HEK293T (cell line): ENCODE measurements around the gene TMEM91.
"Not testable (repeated sequence)": the region's sequence is repeated elsewhere in the genome, so short reads cannot be mapped to it uniquely, and the experiment has no call there.

Source experiments
- CTCF ChIA-PET: fragments of 350-600 bp; formaldehyde crosslinking; extraction: SDS; loops from one replicate; lab custom pipeline; 2021; ENCODE audit warnings: antibody characterized with exemption, inconsistent platforms; lab: Yijun Ruan, JAX
- POLR2A ChIA-PET: fragments of 350-600 bp; formaldehyde crosslinking; extraction: SDS; loops from one replicate; lab custom pipeline; 2020; ENCODE audit warnings: antibody characterized with exemption, inconsistent platforms; lab: Yijun Ruan, JAX
- DNase-seq: peaks from one replicate; pipeline ENCODE4 v3.0.0; 2012; ENCODE audit warnings: mixed read lengths; ENCODE audit errors: extremely low spot score
- ARNT ChIP-seq: fragments of 450-650 bp; IDR thresholded peaks from 2 replicates; pipeline ENCODE4 v1.6.1; 2017; ENCODE audit warnings: mild to moderate bottlenecking
- BHLHE40 ChIP-seq: fragments of 450-650 bp; IDR thresholded peaks from 2 replicates; pipeline ENCODE4 v1.6.1; 2016; ENCODE audit warnings: mild to moderate bottlenecking, moderate library complexity, borderline replicate concordance
- CTBP1 ChIP-seq: fragments of 450-650 bp; IDR thresholded peaks from 2 replicates; pipeline ENCODE4 v1.6.1; 2016; ENCODE audit warnings: borderline replicate concordance
- ELF4 ChIP-seq: fragments of 450-650 bp; IDR thresholded peaks from 2 replicates; pipeline ENCODE4 v1.6.1; 2017; ENCODE audit warnings: antibody characterized with exemption
- FOXA1 ChIP-seq: fragments of 450-650 bp; IDR thresholded peaks from 2 replicates; pipeline ENCODE4 v1.6.1; 2016; ENCODE audit warnings: mild to moderate bottlenecking
- FOXK2 ChIP-seq: fragments of 450-650 bp; IDR thresholded peaks from 2 replicates; pipeline ENCODE4 v1.6.1; 2016; ENCODE audit warnings: mild to moderate bottlenecking
- FOXM1 ChIP-seq: fragments of 450-650 bp; IDR thresholded peaks from 2 replicates; pipeline ENCODE4 v1.6.1; 2017; ENCODE audit warnings: mild to moderate bottlenecking, borderline replicate concordance
- HDGF ChIP-seq: fragments of 450-650 bp; IDR thresholded peaks from 2 replicates; pipeline ENCODE4 v1.6.1; 2017; ENCODE audit warnings: antibody characterized with exemption, borderline replicate concordance
- L3MBTL2 ChIP-seq: fragments of 450-650 bp; conservative IDR thresholded peaks from 2 replicates; pipeline ENCODE4 v1.6.1; 2016; ENCODE audit warnings: mild to moderate bottlenecking
- LEF1 ChIP-seq: fragments of 450-650 bp; IDR thresholded peaks from 2 replicates; pipeline ENCODE4 v1.6.1; 2017; ENCODE audit warnings: mild to moderate bottlenecking, borderline replicate concordance
- NFRKB ChIP-seq: fragments of 450-650 bp; IDR thresholded peaks from 2 replicates; pipeline ENCODE4 v1.6.1; 2016; ENCODE audit warnings: mild to moderate bottlenecking, moderate library complexity
- PKNOX1 ChIP-seq: fragments of 450-650 bp; IDR thresholded peaks from 2 replicates; pipeline ENCODE4 v1.6.1; 2016
- SP1 ChIP-seq: fragments of 450-650 bp; IDR thresholded peaks from 2 replicates; pipeline ENCODE4 v1.6.1; 2017
- SUZ12 ChIP-seq: fragments of 450-650 bp; IDR thresholded peaks from 2 replicates; pipeline ENCODE4 v1.6.1; 2016; ENCODE audit warnings: mild to moderate bottlenecking
- TARDBP ChIP-seq: fragments of 450-650 bp; IDR thresholded peaks from 2 replicates; pipeline ENCODE4 v1.6.1; 2016
- ZNF384 ChIP-seq: fragments of 450-650 bp; IDR thresholded peaks from 2 replicates; pipeline ENCODE4 v1.6.1; 2016

TMEM91 gene

GRCh38 chr19:41335467-41335866 is 40.9 kb upstream of the TMEM91 start:
- ChIA-PET CTCF (no interaction called here), POLR2A (interaction anchor here (0.5 to 2.1 kb wide), 3 partner anchors 8 to 17 kb away, joined by 3 to 5 read pairs (median 4); no protein-coding TSS in a partner anchor)
- DNase-seq, result no peak
- TF ChIP-seq FOXA1, result no peak
- TF ChIP-seq CTBP1, result no peak
- no peak for TF ChIP-seq TARDBP
- TF ChIP-seq FOXK2, result no peak
- no peak for TF ChIP-seq FOXM1
- TF ChIP-seq L3MBTL2, result no peak
- no peak for TF ChIP-seq ARNT

- CTCF ChIA-PET, result no interaction called here
Observed at GRCh38 chr19:41339936-41340335, 36.4 kb upstream of the TMEM91 start.

DNA sequence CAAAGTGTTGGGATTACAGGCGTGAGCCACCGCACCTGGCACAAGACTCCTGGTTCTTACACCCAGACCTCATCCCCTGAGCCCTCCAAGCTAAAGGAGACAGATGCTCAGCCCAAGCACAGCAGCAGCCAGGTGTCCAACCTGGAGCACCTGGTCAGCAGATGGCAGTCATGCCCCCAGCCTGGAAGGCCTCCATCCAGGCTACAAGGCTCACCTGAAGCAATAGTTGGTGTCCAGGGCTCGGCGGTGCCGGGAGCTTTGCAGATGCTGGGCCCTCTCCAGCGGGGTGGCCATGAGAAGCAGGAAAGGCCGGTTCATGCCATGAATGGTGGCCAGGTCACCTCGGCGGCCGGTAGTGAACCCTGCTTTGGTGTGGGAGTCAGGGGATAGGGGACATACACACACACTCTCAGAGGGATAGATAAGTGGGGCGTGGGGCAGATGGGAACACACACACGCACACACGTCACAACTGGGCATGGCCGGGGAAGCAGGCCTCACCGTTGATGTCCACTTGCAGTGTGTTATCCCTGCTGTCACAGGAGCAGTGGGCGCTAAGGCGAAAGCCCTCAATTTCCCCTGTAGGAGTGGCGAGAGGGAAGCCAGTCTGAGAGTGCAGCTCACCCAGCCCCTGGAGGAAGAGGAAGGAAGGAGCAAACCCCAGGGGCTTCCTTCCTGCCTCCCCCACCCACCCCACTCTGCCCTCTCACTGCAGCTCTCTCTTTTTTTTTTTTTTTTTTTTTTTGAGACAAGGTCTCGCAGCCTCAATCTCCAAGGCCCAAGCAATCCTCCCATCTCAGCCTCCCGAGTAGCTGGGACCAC is 34.5 kb upstream of the TMEM91 start:
- ChIA-PET CTCF (no interaction called here), POLR2A (no interaction called here)
- no peak for TF ChIP-seq FOXA1
- TF ChIP-seq SUZ12, result no peak
- no peak for TF ChIP-seq FOXK2
- TF ChIP-seq L3MBTL2, result no peak
- no peak for TF ChIP-seq NFRKB
- TF ChIP-seq HDGF, result no peak
- TF ChIP-seq SP1, result no peak
- no peak for TF ChIP-seq ZNF384
- TF ChIP-seq ELF4, result no peak
- TF ChIP-seq ARNT, result no peak
- TF ChIP-seq FOXM1, result no peak
- TF ChIP-seq BHLHE40, result no peak
- DNase-seq, result no peak

More at GRCh38 chr19:41339936-41340335, 36.4 kb upstream of the TMEM91 start:
- POLR2A ChIA-PET, result no interaction called here
- no peak for DNase-seq
- TF ChIP-seq BHLHE40, result no peak
- no peak for TF ChIP-seq FOXA1

DNA sequence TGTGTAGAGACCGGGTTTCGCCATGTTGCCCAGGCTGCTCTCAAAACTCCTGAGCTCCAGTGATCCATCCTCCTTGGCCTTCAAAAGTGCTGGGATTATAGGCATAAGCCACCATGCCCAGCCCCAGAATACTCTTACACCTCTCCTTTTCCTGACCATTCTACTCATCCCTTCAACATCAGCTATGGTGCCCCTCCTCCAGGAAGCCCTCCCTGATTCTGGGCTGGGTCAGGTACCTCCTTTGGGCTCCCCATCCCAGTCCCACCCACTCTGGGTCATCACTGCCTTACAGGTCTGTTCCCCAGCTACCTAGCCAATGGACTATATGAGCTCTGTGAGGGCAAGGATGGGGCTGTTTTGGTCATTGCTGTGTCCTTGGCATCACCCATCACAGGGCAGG is 32.2 kb upstream of the TMEM91 start:
- TF ChIP-seq ELF4 (no peak), TARDBP (no peak), L3MBTL2 (no peak), FOXA1 (no peak), CTBP1 (no peak), FOXM1 (no peak), BHLHE40 (no peak), SUZ12 (no peak), FOXK2 (no peak), ZNF384 (no peak), NFRKB (no peak), SP1 (no peak), ARNT (no peak), LEF1 (no peak), PKNOX1 (no peak), HDGF (no peak)
- DNase-seq, result no peak
- ChIA-PET CTCF (interaction anchor here (0.6 kb wide), 1 partner anchor 82 kb away, joined by 3 read pairs; no protein-coding TSS in a partner anchor), POLR2A (no interaction called here)

- CTCF ChIA-PET, DNase-seq: not testable (repeated sequence)
- POLR2A ChIA-PET, result interaction anchor here (1.1 to 1.4 kb wide), 2 partner anchors 81 to 84 kb away, joined by 4 read pairs; no protein-coding TSS in a partner anchor
Observed at GRCh38 chr19:41346916-41347315, 29.4 kb upstream of the TMEM91 start.

GRCh38 chr19:41350735-41351338 is 25.5 kb upstream of the TMEM91 start:
- ChIA-PET CTCF (interaction anchor here (1.8 kb wide), 1 partner anchor 28 kb away, joined by 5 read pairs; no protein-coding TSS in a partner anchor), POLR2A (interaction anchor here (1.5 to 5.4 kb wide), 2 partner anchors 13 to 14 kb away, joined by 8 to 51 read pairs; partner anchors contain the start of gene B9D2)
- no peak for TF ChIP-seq ARNT
- no peak for TF ChIP-seq FOXA1
- TF ChIP-seq FOXM1, result no peak
- no peak for TF ChIP-seq ZNF384
- no peak for TF ChIP-seq PKNOX1
- no peak for TF ChIP-seq ELF4
- TF ChIP-seq L3MBTL2, result no peak
- TF ChIP-seq NFRKB, result no peak
- TF ChIP-seq TARDBP, result no peak
- TF ChIP-seq FOXK2, result no peak
- no peak for TF ChIP-seq CTBP1
- TF ChIP-seq LEF1, result no peak
- no peak for TF ChIP-seq HDGF
- TF ChIP-seq BHLHE40, result no peak
- no peak for TF ChIP-seq SUZ12
- TF ChIP-seq SP1, result no peak
- no peak for DNase-seq
